HFFc6 (cell line): ENCODE measurements around the gene MDC1. TPM values are rescaled to one million over a fixed set of nuclear protein-coding genes. Genes with fewer than 3 reads are reported as not detected.

ENCODE experiments used
- DNase-seq: peaks from one replicate; pipeline ENCODE4 v3.0.0-alpha.2; 2018
- H3K27ac Mint-ChIP-seq: 2 replicates; pipeline ENCODE4 v1.8.0; 2020; ENCODE audit warnings: mild to moderate bottlenecking, mixed read lengths
- H3K27me3 Mint-ChIP-seq: 2 replicates; pipeline ENCODE4 v1.8.0; 2021; ENCODE audit warnings: mild to moderate bottlenecking, moderate library complexity, mixed read lengths; ENCODE audit not compliant: insufficient read depth
- H3K36me3 Mint-ChIP-seq: 2 replicates; pipeline ENCODE4 v1.8.0; 2021; ENCODE audit warnings: low read depth, mixed read lengths
- H3K4me1 Mint-ChIP-seq: 2 replicates; pipeline ENCODE4 v1.8.0; 2020; ENCODE audit warnings: low read depth, mixed read lengths
- H3K4me3 Mint-ChIP-seq: 2 replicates; pipeline ENCODE4 v1.8.0; 2020; ENCODE audit warnings: mild to moderate bottlenecking, moderate library complexity, mixed read lengths
- H3K9me3 Mint-ChIP-seq: 2 replicates; pipeline ENCODE4 v1.8.0; 2020; ENCODE audit warnings: mild to moderate bottlenecking, mixed read lengths
- total RNA-seq, 6 experiments: library from RNA; stranded (reverse); fragmentation: NEBNext Ultra II Directional; extraction: Animal tissue kit (Norgen Biotek cat#: 25700); gene quantifications; 2 replicates in 1 of 6; 3 replicates in 5 of 6; pipeline ENCODE4 v1.2.3, GENCODE V29; 2021
- TF ChIP-seq, protein P1 (sequence below): fragments of 200-600 bp; sonication (generic); IDR thresholded peaks from 2 replicates; pipeline ENCODE4 v1.5.0; 2021; ENCODE audit warnings: antibody characterized with exemption, mild to moderate bottlenecking

The MDC1 gene
- total RNA-seq, 6 experiments from 2014 or later = 18.4 to 31.9 (median 28.1) TPM

DNA sequence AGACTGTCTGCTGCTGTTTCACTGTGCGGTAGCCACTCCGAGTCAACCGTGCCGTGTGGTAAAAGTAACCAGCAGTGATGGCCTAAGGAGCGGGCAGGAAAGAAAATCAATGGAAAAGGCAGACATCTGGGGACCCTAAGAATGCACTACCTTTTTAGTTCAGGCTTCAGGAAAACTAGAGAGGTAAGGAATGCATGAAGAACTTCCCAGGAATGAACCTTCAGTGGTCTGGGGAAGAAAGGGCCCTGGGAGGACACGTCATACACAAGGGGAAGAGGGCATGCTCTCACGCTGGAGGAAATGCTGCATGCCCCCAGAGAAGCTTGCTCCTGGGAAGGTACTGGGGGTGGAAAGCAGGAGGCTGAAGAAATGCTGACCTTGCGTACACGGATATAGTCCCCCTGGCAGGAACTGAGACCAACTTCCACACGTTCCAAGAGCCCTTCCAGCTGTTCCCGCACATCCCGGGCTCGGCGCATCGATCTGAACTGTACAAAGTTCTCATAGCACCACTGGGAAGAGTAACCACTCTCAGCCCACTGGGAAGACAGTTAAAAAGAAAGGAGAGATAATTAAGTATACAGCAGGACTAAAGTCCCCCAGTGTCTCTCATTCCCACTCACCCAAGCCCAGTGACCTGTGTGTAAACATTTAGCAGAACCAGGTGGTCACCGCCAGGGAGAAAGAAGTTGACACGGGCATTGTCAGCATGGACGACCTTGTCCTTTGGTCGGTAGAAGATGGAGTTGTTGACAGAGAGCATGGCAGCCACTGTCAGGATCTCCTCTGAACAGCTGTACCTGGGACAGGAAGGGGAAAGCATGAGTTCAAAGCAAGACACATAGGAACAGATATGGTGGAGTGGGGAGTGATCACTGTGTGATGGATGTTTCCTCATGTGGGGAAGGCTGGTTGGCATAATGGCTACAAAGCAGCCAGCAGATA lies 62.0 kb downstream of the MDC1 start:
- H3K9me3 Mint-ChIP-seq = no peaks in the 10 kb centered on the region
- DNase-seq = no peak
- no peak overlapping the region for H3K4me3 Mint-ChIP-seq
- peaks cover 24% of the 10 kb centered on the region for H3K4me1 Mint-ChIP-seq
- TF ChIP-seq, protein P1, sequence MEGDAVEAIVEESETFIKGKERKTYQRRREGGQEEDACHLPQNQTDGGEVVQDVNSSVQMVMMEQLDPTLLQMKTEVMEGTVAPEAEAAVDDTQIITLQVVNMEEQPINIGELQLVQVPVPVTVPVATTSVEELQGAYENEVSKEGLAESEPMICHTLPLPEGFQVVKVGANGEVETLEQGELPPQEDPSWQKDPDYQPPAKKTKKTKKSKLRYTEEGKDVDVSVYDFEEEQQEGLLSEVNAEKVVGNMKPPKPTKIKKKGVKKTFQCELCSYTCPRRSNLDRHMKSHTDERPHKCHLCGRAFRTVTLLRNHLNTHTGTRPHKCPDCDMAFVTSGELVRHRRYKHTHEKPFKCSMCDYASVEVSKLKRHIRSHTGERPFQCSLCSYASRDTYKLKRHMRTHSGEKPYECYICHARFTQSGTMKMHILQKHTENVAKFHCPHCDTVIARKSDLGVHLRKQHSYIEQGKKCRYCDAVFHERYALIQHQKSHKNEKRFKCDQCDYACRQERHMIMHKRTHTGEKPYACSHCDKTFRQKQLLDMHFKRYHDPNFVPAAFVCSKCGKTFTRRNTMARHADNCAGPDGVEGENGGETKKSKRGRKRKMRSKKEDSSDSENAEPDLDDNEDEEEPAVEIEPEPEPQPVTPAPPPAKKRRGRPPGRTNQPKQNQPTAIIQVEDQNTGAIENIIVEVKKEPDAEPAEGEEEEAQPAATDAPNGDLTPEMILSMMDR = no peak
- H3K36me3 Mint-ChIP-seq = peaks cover 44% of the 10 kb centered on the region
- peak overlapping the region; percentile 70; the same call in 1 of the 2 replicates for H3K27ac Mint-ChIP-seq
- peaks cover 2% of the 10 kb centered on the region; the same call in 1 of the 2 replicates for H3K27me3 Mint-ChIP-seq

DNA sequence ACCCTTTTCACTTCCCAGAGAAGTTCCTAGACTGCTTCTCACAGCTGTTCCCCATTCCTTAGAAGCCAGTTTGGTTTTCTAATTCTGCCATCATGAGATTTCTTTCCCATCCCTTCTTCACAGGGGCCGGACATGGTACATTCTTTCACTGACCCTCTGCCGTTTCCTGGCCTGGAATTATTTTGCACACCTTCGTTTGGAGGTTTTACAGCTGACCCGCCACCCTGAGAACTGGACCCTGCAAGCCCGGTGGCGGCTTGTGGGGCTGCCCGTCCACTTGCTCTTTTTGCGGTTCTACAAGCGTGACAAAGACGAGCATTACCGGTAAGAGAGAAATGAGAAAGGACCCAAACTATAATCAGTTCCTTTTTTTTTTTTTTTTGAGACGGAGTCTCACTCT lies 65.9 kb downstream of the MDC1 start:
- Mint-ChIP-seq H3K36me3 (peaks cover 32% of the 10 kb centered on the region), H3K27me3 (peaks cover 2% of the 10 kb centered on the region; the same call in 1 of the 2 replicates), H3K27ac (no peak overlapping the region), H3K4me1 (peaks cover 23% of the 10 kb centered on the region), H3K4me3 (no peak overlapping the region), H3K9me3 (no peaks in the 10 kb centered on the region)
- no peak for DNase-seq
- TF ChIP-seq, protein P1 = no peak

Other genes with a start within 250 kb of the MDC1 start
- 100 to 1,000 TPM; 122 to 131 (median 126) TPM for gene HLA-E, start 227.8 kb downstream of the MDC1 start, total RNA-seq
- gene GNL1, start 160.8 kb downstream of the MDC1 start, total RNA-seq = 10 to 100 TPM; 56.9 to 65.6 (median 61.9) TPM
- gene PRR3, start 160.0 kb downstream of the MDC1 start, total RNA-seq = 10 to 100 TPM in 5 of 6 experiments, 1 to 10 TPM in 1; 9.8 to 14.0 (median 12.3) TPM
- 10 to 100 TPM; 51.3 to 69.3 (median 63.1) TPM for gene ABCF1, start 145.8 kb downstream of the MDC1 start, total RNA-seq
- gene PPP1R10, start 100.0 kb downstream of the MDC1 start, total RNA-seq = 10 to 100 TPM; 62.4 to 75.4 (median 71.2) TPM
- gene MRPS18B, start 99.4 kb downstream of the MDC1 start, total RNA-seq = 10 to 100 TPM; 50.7 to 63.4 (median 56.1) TPM
- 1 to 10 TPM; 5.2 to 9.3 (median 5.9) TPM for gene ATAT1, start 90.4 kb downstream of the MDC1 start, total RNA-seq
- 10 to 100 TPM; 12.0 to 19.2 (median 16.4) TPM for gene C6orf136, start 70.1 kb downstream of the MDC1 start, total RNA-seq
- gene DHX16, start 44.3 kb downstream of the MDC1 start, total RNA-seq = 10 to 100 TPM; 33.7 to 36.7 (median 35.5) TPM
- gene PPP1R18, start 30.6 kb downstream of the MDC1 start, total RNA-seq = 100 to 1,000 TPM; 135 to 149 (median 141) TPM
- 10 to 100 TPM; 16.3 to 35.1 (median 31.1) TPM for gene NRM, start 26.3 kb downstream of the MDC1 start, total RNA-seq
- gene TUBB, start 3.1 kb upstream of the MDC1 start, total RNA-seq = 1,000 to 10,000 TPM; 1,052 to 1,712 (median 1,589) TPM
- 100 to 1,000 TPM; 218 to 286 (median 236) TPM for gene FLOT1, start 25.4 kb upstream of the MDC1 start, total RNA-seq
- 10 to 100 TPM; 38.1 to 62.4 (median 60.2) TPM for gene IER3, start 27.3 kb upstream of the MDC1 start, total RNA-seq
- gene DDR1, start 167.2 kb upstream of the MDC1 start, total RNA-seq = 10 to 100 TPM; 28.0 to 42.5 (median 31.6) TPM
- gene GTF2H4, start 190.9 kb upstream of the MDC1 start, total RNA-seq = 10 to 100 TPM; 23.9 to 27.1 (median 26.5) TPM
- gene VARS2, start 197.0 kb upstream of the MDC1 start, total RNA-seq = 10 to 100 TPM; 15.3 to 18.4 (median 16.9) TPM
- not detected for gene SFTA2, start 214.9 kb upstream of the MDC1 start, total RNA-seq
- not detected for gene MUCL3, start 223.7 kb upstream of the MDC1 start, total RNA-seq